ENCODE data around the gene DDX46. TPM values are rescaled to one million over a fixed set of nuclear protein-coding genes. Genes with fewer than 3 reads are reported as not detected.

The DDX46 gene
- total and polyA plus RNA-seq, 7 donors, result 11.4 to 53.6 (median 35.0) TPM

DNA sequence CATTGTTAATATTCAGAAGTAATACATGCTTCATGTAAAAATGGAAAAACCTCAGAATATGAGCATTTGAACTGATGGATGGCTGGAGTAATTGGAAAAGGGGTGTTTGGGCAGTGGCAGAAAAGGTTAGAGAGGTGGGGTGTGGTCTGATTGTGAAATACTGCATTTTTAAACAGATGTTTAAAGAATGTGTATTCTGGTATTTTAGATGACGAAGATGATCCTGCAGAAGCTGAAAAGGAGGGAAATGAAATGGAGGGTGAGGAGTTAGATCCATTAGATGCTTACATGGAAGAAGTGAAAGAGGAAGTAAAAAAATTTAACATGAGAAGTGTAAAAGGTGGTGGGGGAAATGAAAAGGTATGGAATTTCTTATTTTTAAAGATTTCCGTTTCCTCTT is 18.8 kb downstream of the DDX46 start:
- Histone ChIP-seq H3K4me3 (no peak overlapping the region), H3K27ac (no peak overlapping the region), H3K9me3 (no peaks in the 10 kb centered on the region), H3K27me3 (no peaks in the 10 kb centered on the region), H3K4me1 (no peaks in the 10 kb centered on the region), H3K36me3 (peaks cover 6 to 98% (median 50%) of the 10 kb centered on the region in 4 donors)
- WGBS, 2 donors, result 88 to 92% methylated on average over 2 of the region's 2 CpGs
- intact Hi-C loops (cut with DNase I), result loop anchor here (10.0 kb wide), 1 partner anchor 47 kb away; no protein-coding TSS in a partner anchor
- no peak for TF ChIP-seq POLR2AphosphoS5 (IDR thresholded peaks at IDR 0.05)
- DNase-seq, result no peak

DNA sequence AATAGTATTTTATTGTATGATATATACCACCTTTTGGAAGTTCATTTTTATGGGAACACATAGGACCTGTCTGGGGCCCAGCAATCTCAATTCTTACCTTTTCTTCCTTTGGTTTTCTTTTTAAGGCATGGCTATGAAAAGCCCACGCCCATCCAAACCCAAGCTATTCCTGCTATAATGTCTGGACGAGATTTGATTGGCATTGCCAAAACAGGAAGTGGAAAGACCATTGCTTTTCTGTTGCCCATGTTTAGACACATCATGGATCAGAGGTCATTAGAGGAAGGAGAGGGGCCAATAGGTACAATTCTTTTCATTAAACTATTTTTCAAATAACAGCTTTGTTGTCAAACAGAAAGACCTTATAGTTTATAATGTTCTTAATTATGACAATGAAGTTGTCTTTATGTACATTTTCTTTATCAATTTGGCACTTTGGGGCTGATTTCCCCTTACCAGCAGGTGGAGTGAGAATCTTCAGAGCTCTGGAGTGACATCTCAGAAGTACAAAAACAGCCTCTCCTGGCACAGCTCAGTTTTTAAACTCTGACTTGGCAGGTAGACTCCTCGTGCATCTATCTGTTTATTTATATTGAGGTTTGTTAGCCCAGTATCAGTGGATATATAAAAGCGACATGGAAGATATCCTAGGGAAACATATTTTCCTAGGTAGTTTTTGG is 25.8 kb downstream of the DDX46 start:
- TF ChIP-seq POLR2A (IDR thresholded peaks at IDR 0.05) (no peak), EP300 (IDR thresholded peaks at IDR 0.05) (no peak), POLR2AphosphoS5 (IDR thresholded peaks at IDR 0.05) (no peak)
- TF ChIP-seq, protein P1, sequence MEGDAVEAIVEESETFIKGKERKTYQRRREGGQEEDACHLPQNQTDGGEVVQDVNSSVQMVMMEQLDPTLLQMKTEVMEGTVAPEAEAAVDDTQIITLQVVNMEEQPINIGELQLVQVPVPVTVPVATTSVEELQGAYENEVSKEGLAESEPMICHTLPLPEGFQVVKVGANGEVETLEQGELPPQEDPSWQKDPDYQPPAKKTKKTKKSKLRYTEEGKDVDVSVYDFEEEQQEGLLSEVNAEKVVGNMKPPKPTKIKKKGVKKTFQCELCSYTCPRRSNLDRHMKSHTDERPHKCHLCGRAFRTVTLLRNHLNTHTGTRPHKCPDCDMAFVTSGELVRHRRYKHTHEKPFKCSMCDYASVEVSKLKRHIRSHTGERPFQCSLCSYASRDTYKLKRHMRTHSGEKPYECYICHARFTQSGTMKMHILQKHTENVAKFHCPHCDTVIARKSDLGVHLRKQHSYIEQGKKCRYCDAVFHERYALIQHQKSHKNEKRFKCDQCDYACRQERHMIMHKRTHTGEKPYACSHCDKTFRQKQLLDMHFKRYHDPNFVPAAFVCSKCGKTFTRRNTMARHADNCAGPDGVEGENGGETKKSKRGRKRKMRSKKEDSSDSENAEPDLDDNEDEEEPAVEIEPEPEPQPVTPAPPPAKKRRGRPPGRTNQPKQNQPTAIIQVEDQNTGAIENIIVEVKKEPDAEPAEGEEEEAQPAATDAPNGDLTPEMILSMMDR (IDR thresholded peaks at IDR 0.05), result no peak
- no peaks in the 10 kb centered on the region for H3K9me3 ChIP-seq
- 43 to 66% methylated on average over 4 of the region's 4 CpGs for WGBS, 2 donors
- peaks cover 3 to 93% (median 37%) of the 10 kb centered on the region in 4 donors for H3K36me3 ChIP-seq
- intact Hi-C loops (cut with DNase I), result loop anchor here (10.0 kb wide), 1 partner anchor 90 kb away; no protein-coding TSS in a partner anchor
- H3K4me1 ChIP-seq, result no peaks in the 10 kb centered on the region
- no peak overlapping the region for H3K27ac ChIP-seq
- H3K4me3 ChIP-seq, result no peak overlapping the region
- no peaks in the 10 kb centered on the region for H3K27me3 ChIP-seq
- no peak for DNase-seq

DNA sequence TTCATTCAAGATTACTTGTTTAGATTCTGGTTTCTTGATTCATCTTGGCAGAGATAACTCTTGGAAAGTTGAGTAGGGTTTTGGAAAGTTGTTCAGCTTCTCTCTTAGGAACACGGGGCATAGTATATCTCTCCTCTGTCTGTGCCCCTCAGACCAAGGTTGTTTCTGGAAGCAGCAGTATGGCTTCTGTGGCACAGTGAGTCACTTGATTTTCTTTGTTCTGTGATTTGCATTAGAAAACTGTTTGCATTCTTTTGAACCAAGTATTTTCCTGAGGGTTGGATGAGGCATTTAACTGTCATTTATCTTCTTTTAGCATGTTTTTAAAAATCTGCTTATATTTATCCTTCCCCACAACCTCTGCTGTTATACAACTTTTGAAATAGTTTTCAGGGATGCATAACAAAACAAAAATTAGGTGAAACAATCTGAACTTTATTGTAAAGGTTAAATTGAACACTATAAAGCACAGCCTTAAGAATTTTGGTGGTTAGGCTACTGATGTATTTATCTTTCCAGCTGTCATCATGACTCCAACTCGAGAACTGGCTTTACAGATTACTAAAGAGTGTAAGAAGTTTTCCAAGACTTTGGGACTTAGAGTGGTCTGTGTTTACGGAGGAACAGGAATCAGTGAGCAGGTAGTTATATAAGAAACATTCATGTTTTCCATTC is 26.5 kb downstream of the DDX46 start:
- intact Hi-C loops (cut with DNase I), result loop anchor here (10.0 kb wide), 1 partner anchor 90 kb away; no protein-coding TSS in a partner anchor
- H3K36me3 ChIP-seq, result peaks cover 4 to 93% (median 37%) of the 10 kb centered on the region in 4 donors
- no peaks in the 10 kb centered on the region for H3K9me3 ChIP-seq

GRCh38 chr5:134787692-134788091 is 29.1 kb downstream of the DDX46 start:
- no peak for TF ChIP-seq POLR2AphosphoS5 (IDR thresholded peaks at IDR 0.05)
- TF ChIP-seq POLR2A (IDR thresholded peaks at IDR 0.05), result no peak
- Histone ChIP-seq H3K36me3 (peaks cover 11 to 94% (median 39%) of the 10 kb centered on the region in 4 donors), H3K27me3 (no peaks in the 10 kb centered on the region), H3K9me3 (no peaks in the 10 kb centered on the region), H3K27ac (no peak overlapping the region), H3K4me3 (no peak overlapping the region), H3K4me1 (no peaks in the 10 kb centered on the region)
- intact Hi-C loops (cut with DNase I), result loop anchor here (10.0 kb wide), 1 partner anchor 93 kb away; no protein-coding TSS in a partner anchor
- DNase-seq, result no peak
- WGBS, 2 donors, result 92 to 98% methylated on average over 1 of the region's 1 CpG

More for the DNA sequence above, 26.5 kb downstream of the DDX46 start:
- TF ChIP-seq POLR2A (IDR thresholded peaks at IDR 0.05) (no peak), POLR2AphosphoS5 (IDR thresholded peaks at IDR 0.05) (no peak), EP300 (IDR thresholded peaks at IDR 0.05) (no peak)
- TF ChIP-seq, protein P1 (IDR thresholded peaks at IDR 0.05), result no peak
- no peak for DNase-seq
- H3K4me1 ChIP-seq, result no peaks in the 10 kb centered on the region
- WGBS, 2 donors, result 89% methylated on average over 3 of the region's 3 CpGs
- H3K27ac ChIP-seq, result no peak overlapping the region
- no peak overlapping the region for H3K4me3 ChIP-seq
- H3K27me3 ChIP-seq, result no peaks in the 10 kb centered on the region

- H3K27me3 ChIP-seq, result no peaks in the 10 kb centered on the region
- intact Hi-C loops (cut with DNase I), result no loop called here
- DNase-seq, result no peak
- H3K9me3 ChIP-seq, result no peaks in the 10 kb centered on the region
- no peak overlapping the region for H3K27ac ChIP-seq
- WGBS, 2 donors, result 94 to 97% methylated on average over 2 of the region's 2 CpGs
- H3K4me1 ChIP-seq, result no peaks in the 10 kb centered on the region
- TF ChIP-seq POLR2AphosphoS5 (IDR thresholded peaks at IDR 0.05) (no peak), EP300 (IDR thresholded peaks at IDR 0.05) (no peak), POLR2A (IDR thresholded peaks at IDR 0.05) (no peak)
- TF ChIP-seq, protein P1 (IDR thresholded peaks at IDR 0.05), result no peak
- H3K36me3 ChIP-seq, result peaks cover 14 to 94% (median 42%) of the 10 kb centered on the region in 4 donors
- H3K4me3 ChIP-seq, result no peak overlapping the region
These were observed 33.0 kb downstream of the DDX46 start for GRCh38 chr5:134791580-134791979.

Measured in sigmoid colon (tissue), 7 donors.